Measurements from ENCODE around the gene CENPVL3. TPM values are rescaled to one million over a fixed set of nuclear protein-coding genes. Genes with fewer than 3 reads are reported as not detected.
"Not testable (repeated sequence)": the region's sequence is repeated elsewhere in the genome, so short reads cannot be mapped to it uniquely, and the experiment has no call there.

The CENPVL3 gene
- total and polyA plus RNA-seq, 2 of the 4 experiments (the other 2 are of a cell fraction): not detected

- DNase-seq (peak; percentile 60), ATAC-seq (ENCODE audit: low read depth) (peak; percentile 70)
- Histone ChIP-seq H4K8ac (ENCODE audit: low read depth in 2 of 2, low read length in 2 of 2) (no peak overlapping the region), H3K27me3 (ENCODE audit: control insufficient read depth, insufficient read depth, low read length) (peaks cover 6% of the 10 kb centered on the region), H4K91ac (ENCODE audit: insufficient read depth, low read depth, low read length) (no peak overlapping the region), H3K4ac (ENCODE audit: low read depth, low read length) (no peak overlapping the region), H3K27ac (ENCODE audit: insufficient read depth, low read length) (no peak overlapping the region), H3K4me3 (ENCODE audit: insufficient read depth, low read depth, low read length) (no peak overlapping the region), H3K14ac (replicated peaks; ENCODE audit: low read depth, low read length) (no peak overlapping the region), H3K4me1 (ENCODE audit: control insufficient read depth, insufficient read depth, low read length) (no peaks in the 10 kb centered on the region), H2BK120ac (ENCODE audit: low read depth, low read length) (no peak overlapping the region), H4K5ac (ENCODE audit: low read depth, low read length) (no peak overlapping the region), H2AFZ (replicated peaks; ENCODE audit: low read length, poor library complexity) (no peak overlapping the region), H3K4me2 (ENCODE audit: low read depth, low read length) (no peak overlapping the region), H4K20me1 (ENCODE audit: insufficient read depth, low read length) (no peaks in the 10 kb centered on the region), H3K79me1 (ENCODE audit: low read depth in 1 of 2, low read length in 2 of 2) (no peaks in the 10 kb centered on the region), H2AK5ac (ENCODE audit: low read depth, low read length) (no peak overlapping the region), H3K9me3 (ENCODE audit: control insufficient read depth, insufficient read depth, low read length) (no peaks in the 10 kb centered on the region), H2AK9ac (replicated peaks; ENCODE audit: low read depth, low read length, poor library complexity) (no peak overlapping the region), H2BK5ac (ENCODE audit: low read depth, low read length, poor library complexity, severe bottlenecking) (no peak overlapping the region), H3K18ac (ENCODE audit: low read depth, low read length) (no peak overlapping the region), H3K23ac (ENCODE audit: low read depth, low read length) (no peak overlapping the region), H3K9me1 (ENCODE audit: insufficient read depth, low read length) (no peaks in the 10 kb centered on the region), H2BK20ac (ENCODE audit: low read depth, low read length) (no peak overlapping the region), H3K36me3 (ENCODE audit: control insufficient read depth, insufficient read depth, low read length) (no peaks in the 10 kb centered on the region), H3K56ac (ENCODE audit: extremely low read depth, insufficient read depth, low read length) (no peak overlapping the region), H3K9ac (ENCODE audit: low read depth, low read length) (no peak overlapping the region), H2BK15ac (ENCODE audit: low read depth, low read length) (no peak overlapping the region)
- CTCF ChIA-PET: interaction anchor here (0.7 to 1.1 kb wide), 4 partner anchors 10 to 155 kb away, joined by 3 to 4 read pairs (median 3); no protein-coding TSS in a partner anchor
- no TSS peak for BruUV-seq (replicated peaks)
- intact Hi-C loops (cut with micrococcal nuclease): loop anchor here (2.0 to 5.0 kb wide), 3 partner anchors 219 to 619 kb away; partner anchors contain the start of gene MAGED1
- in situ Hi-C loops (cut with MboI; ENCODE audit: low sequenced_read_pairs): loop anchor here (25.0 kb wide), 1 partner anchor 596 kb away; no protein-coding TSS in a partner anchor
- peak; percentile 70 for TF ChIP-seq RAD21 (IDR thresholded peaks at IDR 0.05; ENCODE audit: low read length)
- no peak for TF ChIP-seq RFX5 (IDR thresholded peaks at IDR 0.05; ENCODE audit: low read depth, low read length)
- peak; percentile 55; the same call in 1 of the 2 replicates for TF ChIP-seq SMC3 (IDR thresholded peaks at IDR 0.05; ENCODE audit: low read depth, low read length)
- peak; percentile 59 for TF ChIP-seq CTCF (conservative IDR thresholded peaks at IDR 0.05; ENCODE audit: low read depth, low read length)
- TF ChIP-seq FOS (IDR thresholded peaks at IDR 0.05; ENCODE audit: low read depth, low read length): no peak
- dilution Hi-C loops (cut with HindIII; ENCODE audit: low sequenced_read_pairs, unreplicated experiment): no loop called here
- POLR2A ChIA-PET (ENCODE audit: unreplicated experiment): no interaction called here
- no CpG with 5 or more reads among the region's 19 CpGs for WGBS, 2 experiments (ENCODE audit: extremely low coverage in 2 of 2, insufficient read length in 1 of 2)
Observed at GRCh38 chrX:51641421-51642021, 22.8 kb upstream of the CENPVL3 start.

GRCh38 chrX:51636511-51636910, 17.8 kb upstream of the CENPVL3 start:
- H3K4me1 ChIP-seq (ENCODE audit: control insufficient read depth, insufficient read depth, low read length); dilution Hi-C loops (cut with HindIII; ENCODE audit: low sequenced_read_pairs, unreplicated experiment); H2AFZ ChIP-seq (replicated peaks; ENCODE audit: low read length, poor library complexity); H3K56ac ChIP-seq (ENCODE audit: extremely low read depth, insufficient read depth, low read length); POLR2A ChIA-PET (ENCODE audit: unreplicated experiment); CTCF ChIA-PET; H3K9me3 ChIP-seq (ENCODE audit: control insufficient read depth, insufficient read depth, low read length); H3K4ac ChIP-seq (ENCODE audit: low read depth, low read length); H3K23ac ChIP-seq (ENCODE audit: low read depth, low read length); H2BK5ac ChIP-seq (ENCODE audit: low read depth, low read length, poor library complexity, severe bottlenecking); H4K91ac ChIP-seq (ENCODE audit: insufficient read depth, low read depth, low read length); H2AK9ac ChIP-seq (replicated peaks; ENCODE audit: low read depth, low read length, poor library complexity); H3K27ac ChIP-seq (ENCODE audit: insufficient read depth, low read length); H2AK5ac ChIP-seq (ENCODE audit: low read depth, low read length); H2BK15ac ChIP-seq (ENCODE audit: low read depth, low read length); H3K9ac ChIP-seq (ENCODE audit: low read depth, low read length); H2BK20ac ChIP-seq (ENCODE audit: low read depth, low read length); H4K20me1 ChIP-seq (ENCODE audit: insufficient read depth, low read length); intact Hi-C loops (cut with micrococcal nuclease); H3K36me3 ChIP-seq (ENCODE audit: control insufficient read depth, insufficient read depth, low read length); BruUV-seq (replicated peaks); H4K5ac ChIP-seq (ENCODE audit: low read depth, low read length); H2BK120ac ChIP-seq (ENCODE audit: low read depth, low read length); DNase-seq; H3K9me1 ChIP-seq (ENCODE audit: insufficient read depth, low read length); H3K79me1 ChIP-seq (ENCODE audit: low read depth in 1 of 2, low read length in 2 of 2); H3K27me3 ChIP-seq (ENCODE audit: control insufficient read depth, insufficient read depth, low read length); H3K14ac ChIP-seq (replicated peaks; ENCODE audit: low read depth, low read length); H3K4me2 ChIP-seq (ENCODE audit: low read depth, low read length); H3K18ac ChIP-seq (ENCODE audit: low read depth, low read length); H3K4me3 ChIP-seq (ENCODE audit: insufficient read depth, low read depth, low read length); H4K8ac ChIP-seq (ENCODE audit: low read depth in 2 of 2, low read length in 2 of 2); ATAC-seq (ENCODE audit: low read depth): not testable (repeated sequence)
- in situ Hi-C loops (cut with MboI; ENCODE audit: low sequenced_read_pairs): loop anchor here (25.0 kb wide), 1 partner anchor 601 kb away; no protein-coding TSS in a partner anchor
- no CpG with 5 or more reads among the region's 7 CpGs for WGBS, 2 experiments (ENCODE audit: extremely low coverage in 2 of 2, insufficient read length in 1 of 2)

Data from IMR-90 (cell line).